Ascending aorta (tissue), 2 donors: ENCODE results near the gene TBK1. TPM values are rescaled to one million over a fixed set of nuclear protein-coding genes. Genes with fewer than 3 reads are reported as not detected.

ENCODE experiments used
- DNase-seq, 2 donors: peaks; one replicate each; pipeline ENCODE4 v3.0.0-alpha.2; 2019; ENCODE audit warnings: low spot score in 2 of 2
- H3K27ac ChIP-seq, 2 donors: fragments of 200-600 bp; sonication (generic); one replicate each; pipeline ENCODE4 v1.5.1; 2016 to 2017; ENCODE audit warnings: mild to moderate bottlenecking in 1 of 2
- H3K27me3 ChIP-seq: fragments of 200-600 bp; sonication (generic); one replicate; pipeline ENCODE4 v1.5.1; 2017
- H3K36me3 ChIP-seq, 2 donors: fragments of 200-600 bp; sonication (generic); one replicate each; pipeline ENCODE4 v1.5.1; 2016
- H3K4me1 ChIP-seq, 2 donors: fragments of 200-600 bp; sonication (generic); one replicate each; pipeline ENCODE4 v1.5.1; 2016 to 2017; ENCODE audit warnings: mild to moderate bottlenecking in 1 of 2
- H3K4me3 ChIP-seq, 2 donors: fragments of 200-600 bp; sonication (generic); one replicate each; pipeline ENCODE4 v1.5.1; 2016 to 2017; ENCODE audit warnings: mild to moderate bottlenecking in 1 of 2
- H3K9me3 ChIP-seq, 2 donors: fragments of 200-600 bp; sonication (generic); one replicate each; pipeline ENCODE4 v1.5.1; 2016
- CTCF ChIP-seq, 3 experiments: fragments of 200-600 bp in 2 of 3; fragments of 450-650 bp in 1 of 3; sonication (generic) in 2 of 3; IDR thresholded peaks; one replicate each; pipeline ENCODE4 v1.5.1; 2016 to 2019; ENCODE audit warnings: antibody characterized with exemption in 3 of 3, mild to moderate bottlenecking in 1 of 3, moderate library complexity in 1 of 3
- intact Hi-C: fragments of 100-400 bp; cut with DNase I; formaldehyde crosslinking; loops from one replicate; pipeline ENCODE4 v1.15.1; 2023
- total RNA-seq: library from RNA; depleted of rRNA; stranded (reverse); fragments of >200 nt; gene quantifications from one replicate; pipeline ENCODE4 v1.1.0, GENCODE V29; 2016

Gene TBK1
- total RNA-seq, 1 donor from 2014 or later = 3.9 TPM

- Histone ChIP-seq H3K27me3 (no peaks in the 10 kb centered on the region), H3K4me1 (no peaks in the 10 kb centered on the region), H3K4me3 (no peak overlapping the region), H3K36me3 (peaks cover 39 to 68% of the 10 kb centered on the region in 2 donors), H3K27ac (no peak overlapping the region), H3K9me3 (no peaks in the 10 kb centered on the region)
- DNase-seq = no peak
- TF ChIP-seq CTCF (IDR thresholded peaks at IDR 0.05) = no peak
- intact Hi-C loops = no loop called here
These were observed 17.7 kb downstream of the TBK1 start for GRCh38 chr12:64469455-64470142.

DNA sequence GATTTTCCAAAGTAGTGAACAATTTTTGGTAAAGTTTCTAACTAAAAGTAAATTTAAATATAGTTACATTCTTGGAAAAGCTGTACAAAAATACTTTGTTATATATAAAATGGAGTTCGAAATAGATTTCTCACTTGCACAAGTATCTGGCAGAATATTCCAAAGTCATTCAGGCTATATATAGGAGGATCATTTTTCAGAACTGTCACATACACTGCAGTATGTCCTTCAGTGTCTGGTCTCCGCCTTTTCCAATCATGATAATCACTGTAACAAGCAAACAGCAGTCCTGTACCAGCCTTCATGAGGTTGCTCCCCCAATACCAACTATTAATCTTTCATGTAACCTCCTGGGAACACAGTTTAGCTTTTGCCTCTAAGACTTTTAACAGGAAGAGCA is 18.6 kb downstream of the TBK1 start:
- H3K27ac ChIP-seq = no peak overlapping the region
- intact Hi-C loops = no loop called here
- H3K4me1 ChIP-seq = no peaks in the 10 kb centered on the region
- TF ChIP-seq CTCF (IDR thresholded peaks at IDR 0.05) = no peak
- H3K4me3 ChIP-seq = no peak overlapping the region
- H3K27me3 ChIP-seq = no peaks in the 10 kb centered on the region
- peaks cover 37 to 68% of the 10 kb centered on the region in 2 donors for H3K36me3 ChIP-seq
- DNase-seq = no peak
- H3K9me3 ChIP-seq = no peaks in the 10 kb centered on the region

GRCh38 chr12:64473176-64473575 is 21.3 kb downstream of the TBK1 start:
- TF ChIP-seq CTCF (IDR thresholded peaks at IDR 0.05) = no peak
- Histone ChIP-seq H3K27ac (no peak overlapping the region), H3K9me3 (no peaks in the 10 kb centered on the region), H3K27me3 (no peaks in the 10 kb centered on the region), H3K4me1 (no peaks in the 10 kb centered on the region), H3K36me3 (peaks cover 29 to 59% of the 10 kb centered on the region in 2 donors), H3K4me3 (no peak overlapping the region)
- no peak for DNase-seq
- intact Hi-C loops = no loop called here

GRCh38 chr12:64475518-64475917 is 23.6 kb downstream of the TBK1 start:
- Histone ChIP-seq H3K36me3 (peaks cover 32 to 55% of the 10 kb centered on the region in 2 donors), H3K27me3 (no peaks in the 10 kb centered on the region), H3K4me1 (no peaks in the 10 kb centered on the region), H3K27ac (no peak overlapping the region), H3K4me3 (no peak overlapping the region), H3K9me3 (no peaks in the 10 kb centered on the region)
- no peak for TF ChIP-seq CTCF (IDR thresholded peaks at IDR 0.05)
- DNase-seq = no peak
- intact Hi-C loops = no loop called here

DNA sequence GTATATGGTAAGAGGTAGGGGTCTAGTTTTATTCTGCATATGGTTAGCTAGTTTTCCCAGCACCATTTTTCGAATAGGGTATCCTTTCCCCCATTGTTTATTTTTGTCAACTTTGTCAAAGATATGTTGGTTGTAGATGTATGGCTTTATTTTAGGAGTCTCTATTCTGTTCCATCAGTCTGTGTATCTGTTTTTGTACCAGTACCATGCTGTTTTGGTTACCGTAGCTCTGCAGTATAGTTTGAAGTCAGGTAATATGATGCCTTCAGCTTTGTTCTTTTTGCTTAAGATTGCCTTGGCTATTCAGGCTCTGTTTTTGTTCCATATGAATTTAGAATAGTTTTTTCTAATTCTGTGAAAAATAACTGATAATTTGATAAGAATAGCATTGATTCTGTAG is 24.9 kb downstream of the TBK1 start:
- Histone ChIP-seq H3K9me3 (no peaks in the 10 kb centered on the region), H3K4me1 (no peaks in the 10 kb centered on the region), H3K27ac (no peak overlapping the region), H3K27me3 (no peaks in the 10 kb centered on the region), H3K36me3 (peaks cover 28 to 46% of the 10 kb centered on the region in 2 donors), H3K4me3 (no peak overlapping the region)
- no peak for TF ChIP-seq CTCF (IDR thresholded peaks at IDR 0.05)
- intact Hi-C loops = no loop called here
- DNase-seq = no peak

DNA sequence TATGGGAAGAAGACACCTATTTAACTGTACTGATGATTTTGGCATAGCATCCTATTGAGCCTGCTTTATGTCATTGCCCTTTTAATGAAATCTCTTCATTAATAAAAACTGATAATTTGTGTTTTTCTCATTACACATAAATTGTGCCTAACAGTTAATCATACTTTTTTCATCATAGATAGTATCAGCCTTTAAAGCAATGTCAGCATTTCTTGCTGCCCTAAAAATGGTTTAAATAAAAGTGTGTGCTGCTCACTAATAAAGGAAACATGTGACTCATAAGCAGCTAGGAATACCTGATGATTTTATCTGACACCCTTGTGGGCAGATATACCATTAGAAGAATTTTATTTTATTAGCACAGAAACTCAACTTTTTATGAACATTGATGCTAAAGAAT is 26.7 kb downstream of the TBK1 start:
- Histone ChIP-seq H3K27ac (no peak overlapping the region), H3K9me3 (no peaks in the 10 kb centered on the region), H3K4me1 (no peaks in the 10 kb centered on the region), H3K4me3 (no peak overlapping the region), H3K36me3 (peaks cover 32 to 50% of the 10 kb centered on the region in 2 donors), H3K27me3 (no peaks in the 10 kb centered on the region)
- no peak for DNase-seq
- intact Hi-C loops = no loop called here
- TF ChIP-seq CTCF (IDR thresholded peaks at IDR 0.05) = no peak
